C4-2B (cell line): Measurements from ENCODE around the gene TGM4.

Experiments used
- H3K27ac ChIP-seq: fragments of 450-650 bp; 2 replicates; pipeline ENCODE4 v1.5.1; 2017
- ZFX ChIP-seq: fragments of 450-650 bp; IDR thresholded peaks from 2 replicates; pipeline ENCODE4 v1.6.1; 2017
- TF ChIP-seq, protein P1 (sequence below): fragments of 450-650 bp; conservative IDR thresholded peaks from 2 replicates; pipeline ENCODE4 v1.5.1; 2017; ENCODE audit warnings: mild to moderate bottlenecking

TGM4 gene

DNA sequence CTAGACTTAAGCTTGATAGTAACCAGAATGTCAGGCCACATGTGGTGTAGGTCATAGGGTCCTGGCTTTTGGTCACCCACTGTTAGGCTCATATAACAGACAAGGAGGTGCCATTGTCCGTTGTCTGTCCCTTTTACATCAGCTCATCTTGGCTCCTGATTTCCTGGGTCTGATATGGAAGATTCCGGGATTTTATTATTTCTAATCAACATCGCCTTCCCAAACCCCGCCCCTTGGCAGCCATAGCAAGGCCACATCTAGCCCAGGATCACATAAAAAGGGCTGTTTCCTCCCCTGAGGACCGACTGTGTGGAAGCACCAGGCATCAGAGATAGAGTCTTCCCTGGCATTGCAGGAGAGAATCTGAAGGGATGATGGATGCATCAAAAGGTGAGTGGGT, at the start of gene TGM4:
Gene TGM4, plus strand, starts transcription at position 301 of the 400 bp plus-strand sequence. Its CDS starts 71 bp downstream, at position 372.
- TF ChIP-seq ZFX: no peak
- TF ChIP-seq, protein P1, sequence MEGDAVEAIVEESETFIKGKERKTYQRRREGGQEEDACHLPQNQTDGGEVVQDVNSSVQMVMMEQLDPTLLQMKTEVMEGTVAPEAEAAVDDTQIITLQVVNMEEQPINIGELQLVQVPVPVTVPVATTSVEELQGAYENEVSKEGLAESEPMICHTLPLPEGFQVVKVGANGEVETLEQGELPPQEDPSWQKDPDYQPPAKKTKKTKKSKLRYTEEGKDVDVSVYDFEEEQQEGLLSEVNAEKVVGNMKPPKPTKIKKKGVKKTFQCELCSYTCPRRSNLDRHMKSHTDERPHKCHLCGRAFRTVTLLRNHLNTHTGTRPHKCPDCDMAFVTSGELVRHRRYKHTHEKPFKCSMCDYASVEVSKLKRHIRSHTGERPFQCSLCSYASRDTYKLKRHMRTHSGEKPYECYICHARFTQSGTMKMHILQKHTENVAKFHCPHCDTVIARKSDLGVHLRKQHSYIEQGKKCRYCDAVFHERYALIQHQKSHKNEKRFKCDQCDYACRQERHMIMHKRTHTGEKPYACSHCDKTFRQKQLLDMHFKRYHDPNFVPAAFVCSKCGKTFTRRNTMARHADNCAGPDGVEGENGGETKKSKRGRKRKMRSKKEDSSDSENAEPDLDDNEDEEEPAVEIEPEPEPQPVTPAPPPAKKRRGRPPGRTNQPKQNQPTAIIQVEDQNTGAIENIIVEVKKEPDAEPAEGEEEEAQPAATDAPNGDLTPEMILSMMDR: no peak
- H3K27ac ChIP-seq: peak within 1 kb of the TSS; percentile 9; the same call in 1 of the 2 replicates

GRCh38 chr3:44825264-44825925, 49.0 kb upstream of the TGM4 start:
- TF ChIP-seq ZFX: no peak
- TF ChIP-seq, protein P1: no peak
- no peak overlapping the region for H3K27ac ChIP-seq

- H3K27ac ChIP-seq: no peak overlapping the region
- TF ChIP-seq, protein P1: no peak
These were observed 47.2 kb upstream of the TGM4 start for GRCh38 chr3:44827196-44827595.

- TF ChIP-seq ZFX: no peak
- TF ChIP-seq, protein P1: no peak
- H3K27ac ChIP-seq: no peak overlapping the region
These were observed 43.2 kb upstream of the TGM4 start for GRCh38 chr3:44831232-44831631.

GRCh38 chr3:44832032-44832431, 42.4 kb upstream of the TGM4 start:
- TF ChIP-seq ZFX: no peak
- TF ChIP-seq, protein P1: no peak
- H3K27ac ChIP-seq: no peak overlapping the region

- TF ChIP-seq ZFX: no peak
- H3K27ac ChIP-seq: no peak overlapping the region
These were observed 41.4 kb upstream of the TGM4 start for GRCh38 chr3:44832965-44833364.

GRCh38 chr3:44833394-44833793, 41.0 kb upstream of the TGM4 start:
- no peak for TF ChIP-seq ZFX
- TF ChIP-seq, protein P1: no peak
- no peak overlapping the region for H3K27ac ChIP-seq

DNA sequence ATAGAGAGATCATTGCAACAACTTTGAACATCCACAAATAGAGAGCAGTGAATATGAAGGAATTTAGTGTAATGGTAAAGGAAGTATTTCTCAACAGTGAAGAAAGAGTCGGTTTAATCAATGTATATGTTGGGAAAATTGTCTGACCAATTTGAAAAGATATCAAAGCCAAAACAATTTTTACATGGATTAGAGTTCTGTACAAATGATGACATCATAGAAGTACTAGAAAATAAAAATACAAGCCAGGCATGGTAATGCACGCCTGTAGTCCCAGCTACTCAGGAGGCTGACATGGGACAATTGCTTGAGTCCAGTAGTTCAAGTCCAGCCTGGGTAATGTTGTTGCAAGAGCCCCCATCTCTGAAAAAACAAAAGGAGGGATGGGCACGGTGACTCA, 38.7 kb upstream of the TGM4 start:
- TF ChIP-seq ZFX: no peak
- H3K27ac ChIP-seq: no peak overlapping the region
